Activated CD8-positive, alpha-beta memory T cell treated with anti-CD3 and anti-CD28 coated beads, Interleukin-2, amount 50 U/mL, for 4 hours (primary cell): ENCODE results near the gene CGN.

ENCODE experiments used
- DNase-seq: peaks from one replicate; pipeline ENCODE4 v3.0.0-alpha.2; 2020

The CGN gene

GRCh38 chr1:151553659-151554058 is 42.5 kb downstream of the CGN start:
- DNase-seq, result no peak

DNA sequence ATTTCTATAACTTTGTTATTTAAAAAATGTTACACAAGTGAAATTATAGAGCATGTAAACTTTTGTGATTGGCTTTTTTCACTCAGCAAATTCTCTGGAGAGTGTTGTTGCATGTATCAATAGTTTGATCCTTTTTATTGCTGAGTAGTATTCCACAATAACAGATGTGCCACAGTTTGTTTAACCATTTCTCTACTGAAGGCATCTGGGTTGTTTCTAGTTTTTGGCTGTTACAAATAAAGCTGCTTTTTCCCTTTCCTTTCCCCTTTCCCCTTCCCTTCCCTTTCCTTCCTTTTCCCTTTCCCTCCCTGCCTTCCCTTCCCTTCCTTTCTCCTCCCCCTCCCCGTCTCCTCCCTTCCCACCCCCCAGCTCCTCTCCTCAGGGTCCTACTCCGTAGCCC is 44.9 kb downstream of the CGN start:
- no peak for DNase-seq

- no peak for DNase-seq
Observed at GRCh38 chr1:151562661-151563060, 51.5 kb downstream of the CGN start.

GRCh38 chr1:151563376-151563775 is 52.2 kb downstream of the CGN start:
- DNase-seq, result no peak

- no peak for DNase-seq
Observed at GRCh38 chr1:151565502-151566189, 54.5 kb downstream of the CGN start.

- DNase-seq, result peak; percentile 23
Observed at GRCh38 chr1:151568626-151569088, 57.5 kb downstream of the CGN start.

DNA sequence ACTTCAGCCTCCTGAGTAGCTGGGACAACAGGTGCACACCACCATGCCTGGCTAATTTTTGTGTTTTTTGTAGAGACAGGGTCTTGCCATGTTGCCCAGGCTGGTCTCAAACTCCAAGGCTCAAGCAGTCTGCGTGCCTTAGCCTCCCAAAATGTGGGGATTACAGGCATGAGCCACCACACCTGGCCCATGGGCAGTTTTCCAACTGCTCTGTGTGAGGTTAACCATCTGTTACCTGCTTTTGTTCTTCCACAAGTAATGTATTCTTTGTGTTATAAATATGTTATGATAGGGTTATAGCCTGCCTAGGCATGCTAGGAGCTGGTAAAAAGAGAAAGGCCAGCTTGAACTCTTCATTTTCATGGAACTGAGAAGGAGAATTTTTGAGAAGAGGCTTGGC is 59.6 kb downstream of the CGN start:
- no peak for DNase-seq

DNA sequence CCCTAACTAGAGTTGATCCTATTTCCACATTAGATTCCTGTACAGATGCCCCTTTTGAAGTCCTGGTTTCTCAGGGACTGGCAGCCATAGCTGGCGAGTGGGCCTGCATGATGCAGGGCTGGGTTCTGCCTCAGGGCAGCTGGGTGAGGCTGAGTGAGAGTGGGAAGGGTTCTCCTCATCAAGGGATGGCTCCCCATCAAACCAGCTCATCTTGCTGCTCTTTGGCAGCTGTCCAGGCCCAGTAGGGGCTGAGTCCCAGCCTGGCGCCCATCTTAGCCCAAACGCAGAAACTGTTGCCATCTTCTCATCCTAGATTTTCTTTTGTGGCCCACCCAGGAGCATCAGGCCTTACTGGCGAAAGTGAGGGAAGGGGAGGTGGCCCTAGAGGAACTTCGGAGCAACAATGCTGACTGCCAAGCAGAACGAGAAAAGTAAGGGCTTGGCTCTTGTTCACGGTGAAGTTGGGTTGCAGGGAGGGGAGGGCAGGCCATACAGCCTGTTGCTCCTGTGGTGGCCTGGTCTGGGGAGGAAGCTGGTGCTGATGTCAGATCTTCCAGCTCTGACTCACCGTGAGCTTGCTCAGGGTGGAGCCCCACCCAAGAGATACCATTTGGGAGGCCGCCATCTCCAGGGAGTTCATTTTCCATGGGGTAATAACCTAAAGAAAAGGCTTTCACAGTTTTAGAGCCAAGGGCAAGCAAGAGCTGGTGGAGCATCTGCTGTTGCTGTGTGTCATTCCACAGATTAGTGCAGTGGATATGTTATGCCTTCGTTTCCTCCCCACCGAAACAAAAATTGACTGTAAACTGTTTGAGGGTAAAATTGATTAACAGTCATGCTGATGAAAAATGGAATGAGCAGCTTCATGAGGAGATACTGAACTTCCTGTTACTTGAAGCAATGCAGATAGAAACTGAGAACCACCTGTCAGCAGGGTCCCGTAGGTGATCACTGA is 63.7 kb downstream of the CGN start:
- no peak for DNase-seq

- DNase-seq, result no peak
Observed at GRCh38 chr1:151577173-151577572, 66.0 kb downstream of the CGN start.

GRCh38 chr1:151578941-151579340 is 67.8 kb downstream of the CGN start:
- no peak for DNase-seq

- DNase-seq, result no peak
Observed at GRCh38 chr1:151579436-151580225, 68.4 kb downstream of the CGN start.

DNA sequence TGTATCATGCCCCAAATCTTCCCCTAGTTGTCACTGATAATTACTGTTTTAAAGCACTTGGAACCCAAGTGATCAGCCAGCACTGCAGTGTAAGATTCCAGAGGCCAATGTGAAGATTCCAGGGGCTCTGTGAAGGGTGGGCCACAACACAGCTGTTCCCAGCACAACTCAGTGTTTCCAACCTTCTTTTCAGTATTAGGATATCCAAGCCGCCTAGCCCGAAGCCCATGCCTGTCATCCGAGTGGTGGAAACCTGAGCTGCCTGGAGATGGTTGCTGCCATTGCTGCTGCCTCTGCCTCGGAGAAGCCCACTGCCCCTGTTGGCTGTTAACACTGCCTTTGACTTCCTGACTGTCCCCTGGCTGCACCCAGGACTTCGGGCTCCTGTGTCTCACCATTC is 70.3 kb downstream of the CGN start:
- DNase-seq, result no peak

- no peak for DNase-seq
Observed at GRCh38 chr1:151581921-151582320, 70.7 kb downstream of the CGN start.

DNA sequence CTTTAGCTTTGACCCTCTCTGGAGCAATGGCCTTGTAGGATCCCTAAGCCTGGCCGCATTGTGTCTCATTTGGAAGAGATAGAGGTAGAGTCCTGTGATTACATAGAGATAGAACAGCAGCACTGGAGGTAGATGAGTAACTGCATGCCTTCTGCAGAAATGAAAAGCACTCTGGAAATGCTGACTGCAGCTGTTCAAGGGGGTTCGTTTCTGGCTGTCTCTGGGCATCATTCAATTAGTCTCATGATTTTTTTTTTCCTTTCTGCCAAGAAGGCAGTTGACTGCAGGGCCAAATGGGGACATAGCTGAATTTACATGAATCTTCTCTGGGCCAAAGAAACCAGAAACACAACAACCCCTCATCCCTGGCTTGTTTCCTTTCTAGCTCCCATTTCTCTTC is 72.6 kb downstream of the CGN start:
- no peak for DNase-seq

DNA sequence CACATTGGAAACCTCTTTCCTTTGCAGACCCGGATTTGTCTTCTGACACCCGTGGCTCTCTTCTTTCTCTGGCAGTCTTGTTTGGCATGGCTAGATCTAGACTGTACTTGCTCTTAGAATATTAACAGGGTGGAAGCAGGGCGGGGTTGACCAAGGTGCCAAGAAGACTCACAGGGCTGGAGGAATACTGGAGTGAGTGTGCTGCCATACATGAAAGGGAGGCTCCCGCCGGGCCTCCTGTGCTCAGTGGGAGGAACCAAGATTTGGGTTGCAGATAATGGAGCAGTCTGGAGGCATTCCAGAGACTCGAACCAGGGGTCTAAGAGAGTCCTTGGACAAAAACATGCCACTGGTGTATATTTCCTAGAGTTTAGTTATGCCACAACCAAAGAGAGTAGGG is 73.1 kb downstream of the CGN start:
- DNase-seq, result no peak

DNA sequence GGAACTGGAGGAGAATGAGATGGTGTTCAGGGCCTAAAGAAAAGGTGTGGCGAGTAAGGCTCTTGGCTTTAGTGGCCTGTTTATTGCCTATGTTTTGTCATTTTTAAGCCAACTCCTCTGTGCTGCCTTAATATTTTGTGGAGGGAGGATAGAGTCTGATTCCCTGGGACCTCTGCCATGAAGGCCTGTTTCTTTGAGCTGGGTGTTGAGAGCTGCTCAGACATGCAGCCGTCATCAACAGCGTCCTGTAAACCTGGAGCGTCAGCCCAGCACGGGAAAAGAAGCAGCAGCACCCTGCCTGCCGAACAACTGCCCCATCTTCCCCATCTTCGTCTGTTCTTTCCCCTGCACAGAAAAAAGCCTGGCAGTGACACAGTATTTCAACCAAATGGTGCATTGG is 73.6 kb downstream of the CGN start:
- no peak for DNase-seq

DNA sequence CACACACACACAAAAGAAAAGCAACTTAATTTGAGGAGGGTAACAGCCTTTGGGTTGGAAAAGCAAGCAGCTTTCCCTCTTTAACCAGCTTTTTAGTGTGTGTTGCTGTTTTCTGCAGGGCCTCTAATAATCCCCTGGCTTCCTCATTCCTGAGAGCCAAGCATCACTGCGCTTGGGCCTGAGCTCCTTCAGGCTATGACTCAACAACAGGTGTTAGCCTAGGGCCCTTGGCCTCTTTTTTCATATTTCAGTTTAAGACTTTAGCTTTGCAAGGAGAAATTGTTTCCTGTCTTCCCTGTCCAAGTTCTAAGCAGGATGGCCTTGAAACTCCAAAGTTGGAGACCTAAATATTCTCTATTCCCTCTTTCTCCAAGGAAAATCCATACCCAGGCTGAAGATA is 74.4 kb downstream of the CGN start:
- no peak for DNase-seq
